Stimulated activated naive CD8-positive, alpha-beta T cell treated with anti-CD3 and anti-CD28 coated beads, Interleukin-15, Interleukin-2, amounts not matched to agents 100 U/mL and 50 U/mL, for 24 hours (primary cell): Measurements from ENCODE around the gene NXN.
"Not testable (repeated sequence)": the region's sequence is repeated elsewhere in the genome, so short reads cannot be mapped to it uniquely, and the experiment has no call there.

ENCODE experiments used
- ATAC-seq: fragments of 150-1000 bp; cut with Tn5 transposase; one replicate; pipeline ENCODE4 v1.10.0; 2021
- DNase-seq: peaks from one replicate; pipeline ENCODE4 v3.0.0; 2021

NXN gene

DNA sequence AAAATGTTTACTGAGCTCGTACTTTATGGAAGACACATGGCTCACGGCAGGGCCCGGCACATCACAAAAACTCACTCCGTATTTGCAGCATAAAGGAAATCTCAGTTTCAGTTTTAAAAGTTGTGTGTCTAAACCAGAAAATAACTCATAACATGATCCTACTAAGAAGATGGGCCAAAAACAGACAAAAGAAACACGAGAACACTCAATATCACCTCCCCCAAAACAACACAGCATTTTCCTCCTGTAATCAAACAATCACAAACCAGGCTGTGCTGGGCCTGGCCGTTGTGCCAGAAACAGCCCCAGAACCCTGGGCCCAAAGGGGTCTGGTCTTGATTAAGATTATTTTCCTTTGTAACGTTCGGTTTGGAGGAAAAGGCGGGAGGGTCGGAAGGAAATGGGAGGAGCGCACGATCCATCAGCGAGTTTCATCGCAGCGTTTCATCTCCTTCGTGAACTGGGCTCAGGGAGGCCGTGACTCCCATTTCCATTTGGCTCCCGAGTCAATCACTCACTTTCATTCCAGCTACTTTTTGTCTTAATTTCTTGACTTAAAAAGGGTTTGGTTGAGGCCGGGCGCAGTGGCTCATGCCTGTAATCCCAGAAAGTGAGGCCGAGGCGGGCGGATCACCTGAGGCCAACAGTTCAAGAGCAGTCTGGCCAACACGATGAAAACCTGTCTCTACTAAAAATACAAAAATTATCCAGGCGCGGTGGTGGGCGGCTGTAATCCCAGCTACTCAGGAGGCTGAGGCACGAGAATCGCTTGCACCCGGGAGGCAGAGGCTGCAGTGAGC, 61.4 kb downstream of the NXN start:
- no peak for DNase-seq
- ATAC-seq: no peak

GRCh38 chr17:917391-917811, 62.2 kb downstream of the NXN start:
- ATAC-seq (no peak), DNase-seq (no peak)

DNA sequence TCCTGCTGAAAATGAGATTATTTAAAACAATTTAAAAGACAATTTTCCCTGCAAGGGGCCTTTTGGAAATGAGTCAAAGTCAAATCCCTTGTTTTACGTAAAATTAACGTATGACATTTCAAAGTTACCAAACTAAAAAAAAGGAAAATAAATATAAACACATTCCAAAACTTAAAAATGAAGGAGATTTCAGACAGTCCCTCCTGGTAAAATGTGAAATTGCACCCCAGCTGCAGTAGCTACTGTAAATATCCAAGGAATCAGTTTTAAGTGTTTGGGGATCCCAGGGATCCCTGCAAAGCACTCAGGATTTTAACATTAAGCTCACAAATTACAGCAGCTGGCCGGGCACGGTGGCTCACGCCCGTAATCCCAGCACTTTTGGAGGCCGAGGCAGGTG, 63.3 kb downstream of the NXN start:
- ATAC-seq (no peak), DNase-seq (no peak)

DNA sequence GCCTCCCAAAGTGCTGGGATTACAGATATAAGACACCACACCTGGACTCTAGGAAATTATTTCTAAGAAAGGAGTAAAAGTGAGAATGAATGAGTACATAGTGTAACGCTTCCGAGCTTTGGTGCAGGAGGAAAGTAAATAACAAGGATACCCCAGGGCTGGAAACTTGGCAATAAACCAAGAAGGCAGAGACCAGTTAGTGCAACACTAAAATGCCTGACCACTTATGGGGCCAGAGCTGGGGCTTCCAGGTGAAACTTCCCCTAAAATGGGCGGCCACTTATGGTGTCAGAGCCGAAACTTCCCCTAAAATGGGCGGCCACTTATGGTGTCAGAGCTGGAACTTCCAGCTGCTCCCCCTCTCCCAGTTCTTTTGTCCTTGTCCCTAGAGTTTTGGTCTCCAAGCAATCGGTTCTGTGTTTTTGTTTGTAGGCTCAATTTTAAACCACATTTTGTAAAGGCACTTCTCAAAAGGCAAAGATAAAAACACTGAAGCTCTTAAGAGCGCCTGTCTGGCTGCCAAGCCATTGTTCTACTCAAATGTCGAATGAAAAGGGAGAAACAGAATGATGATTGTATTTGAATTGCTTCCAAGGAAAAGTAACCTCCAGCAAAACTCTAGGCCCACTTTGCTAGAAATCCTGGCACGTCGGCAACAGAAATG, 63.9 kb downstream of the NXN start:
- no peak for DNase-seq
- no peak for ATAC-seq

- no peak for DNase-seq
- no peak for ATAC-seq
These were observed 65.0 kb downstream of the NXN start for GRCh38 chr17:914561-914960.

- DNase-seq (no peak), ATAC-seq (no peak)
These were observed 66.4 kb downstream of the NXN start for GRCh38 chr17:913207-913606.

GRCh38 chr17:909642-910323, 69.8 kb downstream of the NXN start:
- no peak for DNase-seq
- ATAC-seq: no peak

DNA sequence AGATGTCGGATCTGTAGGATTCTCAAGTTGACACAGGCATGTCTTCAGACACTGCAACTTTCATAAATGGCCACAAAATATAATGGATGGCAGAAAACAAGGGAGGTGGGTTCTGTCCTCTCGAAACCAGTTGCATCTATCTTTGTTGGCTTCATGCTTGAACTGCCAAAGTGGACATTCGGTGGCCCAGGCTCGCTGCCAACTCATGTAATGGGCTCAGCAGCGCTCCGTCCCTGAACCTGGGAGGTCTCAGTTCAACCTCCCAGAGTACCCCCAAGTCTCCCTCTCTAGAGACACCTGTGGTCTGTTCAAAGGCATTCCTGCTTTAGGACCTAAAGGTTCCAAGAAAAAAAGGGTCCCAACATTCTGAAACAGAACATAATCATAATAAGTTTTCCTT, 71.9 kb downstream of the NXN start:
- no peak for DNase-seq
- ATAC-seq: no peak

DNA sequence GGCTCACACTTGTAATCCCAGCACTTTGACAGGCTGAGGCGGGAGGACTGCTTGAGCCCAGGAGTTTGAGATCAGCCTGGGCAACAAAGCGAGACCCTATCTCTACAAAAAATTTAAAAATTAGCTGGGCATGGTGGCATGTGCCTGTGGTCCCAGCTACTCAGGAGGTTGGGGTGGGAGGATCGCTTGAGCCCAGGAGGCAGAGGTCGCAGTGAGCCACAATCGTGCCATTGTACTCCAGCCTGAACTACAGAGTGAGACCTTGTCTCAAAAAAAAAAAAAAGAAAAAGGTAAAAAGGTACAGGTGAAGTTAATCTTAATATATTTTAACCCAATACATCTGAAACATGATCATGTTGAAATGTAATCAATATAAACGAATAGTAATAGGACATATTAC, 73.9 kb downstream of the NXN start:
- ATAC-seq, DNase-seq: not testable (repeated sequence)

DNA sequence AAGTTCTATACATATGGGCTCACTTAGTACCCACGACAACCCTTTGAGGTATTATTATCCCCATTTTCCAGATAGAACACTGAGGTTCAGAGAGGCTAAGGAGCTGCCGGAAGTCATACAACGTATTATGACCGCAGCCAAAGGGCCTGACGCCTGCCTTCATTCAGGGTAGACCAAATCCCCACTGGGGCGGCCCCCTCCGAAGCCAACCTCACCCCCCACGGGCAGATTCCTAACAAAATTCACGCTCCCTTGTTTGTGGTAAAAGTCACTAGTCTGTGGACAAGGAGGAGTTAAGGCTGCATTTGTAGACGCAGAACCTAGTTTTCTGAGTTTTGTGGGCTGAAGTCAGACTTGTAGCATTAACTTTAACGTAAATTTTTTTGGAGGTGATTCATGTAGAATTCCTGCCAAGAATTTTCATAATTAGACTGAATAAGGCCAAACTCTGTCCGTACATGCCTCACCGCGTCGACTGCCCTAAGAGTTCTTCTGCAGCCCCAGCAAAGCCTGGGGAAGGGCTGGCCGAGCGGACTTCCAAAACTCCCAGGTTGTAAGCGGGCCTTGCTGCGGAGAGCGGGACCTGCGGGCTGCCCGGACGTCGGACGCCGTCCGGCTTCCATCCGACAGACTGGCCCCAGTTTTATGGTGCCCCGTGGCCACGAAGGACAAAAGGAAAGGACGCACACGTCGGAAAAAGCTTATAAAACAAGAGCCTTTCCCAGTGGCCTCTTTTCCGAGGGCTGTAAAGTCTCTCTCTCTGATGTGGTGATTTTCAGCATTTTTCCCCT, 75.7 kb downstream of the NXN start:
- DNase-seq (no peak), ATAC-seq (no peak)

GRCh38 chr17:902463-902862, 77.1 kb downstream of the NXN start:
- no peak for ATAC-seq
- DNase-seq: no peak

DNA sequence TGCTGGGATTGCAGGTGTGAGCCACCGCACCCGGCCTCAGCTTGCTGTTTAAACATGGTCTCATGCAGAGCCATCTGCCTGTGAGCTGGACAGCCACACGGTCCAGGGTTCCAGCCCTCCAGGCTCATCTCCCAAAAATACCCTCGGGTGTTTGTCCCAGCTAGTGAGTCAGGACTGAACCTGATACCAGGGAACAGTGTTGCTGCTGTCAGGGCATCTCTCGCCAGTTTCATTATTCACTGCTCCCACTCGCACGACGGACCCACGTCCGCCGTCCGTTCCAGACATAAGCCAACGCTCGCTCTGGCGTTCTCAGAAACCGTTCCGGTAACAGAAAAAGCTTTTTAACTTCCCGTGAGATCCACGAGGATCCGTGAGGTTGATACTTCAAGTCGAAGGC, 77.6 kb downstream of the NXN start:
- no peak for ATAC-seq

DNA sequence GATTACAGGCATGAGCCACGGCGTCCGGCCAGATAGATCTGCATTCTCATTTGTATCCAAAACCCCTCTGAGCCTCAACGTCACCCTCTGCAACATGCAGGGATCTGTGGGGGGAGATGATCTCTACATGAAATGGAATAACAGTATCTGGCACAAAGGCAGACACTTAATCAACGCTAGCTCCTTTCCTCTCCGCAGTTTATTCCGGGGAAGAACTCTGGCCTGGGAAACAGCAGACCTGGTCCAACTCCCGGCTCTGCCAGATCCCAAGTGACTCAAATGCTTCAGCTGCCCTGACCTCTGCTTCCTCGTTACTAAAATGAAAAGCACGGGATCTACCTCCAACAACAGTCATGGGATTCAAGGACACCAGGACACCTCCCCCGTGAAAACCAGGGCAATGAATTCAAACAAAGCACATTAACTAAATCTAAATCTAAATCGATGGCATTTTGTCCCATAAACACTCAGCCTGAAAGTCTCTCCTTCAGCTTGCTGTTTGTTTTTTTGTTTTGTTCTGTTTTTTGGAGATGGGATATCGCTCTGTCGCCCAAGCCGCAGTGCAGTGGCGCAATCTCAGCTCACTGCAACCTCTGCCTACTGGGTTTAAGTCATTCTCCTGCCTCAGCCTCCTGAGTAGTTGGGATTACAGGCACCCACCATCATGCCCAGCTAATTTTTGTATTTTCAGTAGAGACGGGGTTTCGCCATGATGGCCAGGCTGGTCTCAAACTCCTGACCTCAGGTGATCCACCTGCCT, 78.2 kb downstream of the NXN start:
- ATAC-seq (no peak), DNase-seq (no peak)

More for the DNA sequence above, 77.6 kb downstream of the NXN start:
- DNase-seq: no peak

DNA sequence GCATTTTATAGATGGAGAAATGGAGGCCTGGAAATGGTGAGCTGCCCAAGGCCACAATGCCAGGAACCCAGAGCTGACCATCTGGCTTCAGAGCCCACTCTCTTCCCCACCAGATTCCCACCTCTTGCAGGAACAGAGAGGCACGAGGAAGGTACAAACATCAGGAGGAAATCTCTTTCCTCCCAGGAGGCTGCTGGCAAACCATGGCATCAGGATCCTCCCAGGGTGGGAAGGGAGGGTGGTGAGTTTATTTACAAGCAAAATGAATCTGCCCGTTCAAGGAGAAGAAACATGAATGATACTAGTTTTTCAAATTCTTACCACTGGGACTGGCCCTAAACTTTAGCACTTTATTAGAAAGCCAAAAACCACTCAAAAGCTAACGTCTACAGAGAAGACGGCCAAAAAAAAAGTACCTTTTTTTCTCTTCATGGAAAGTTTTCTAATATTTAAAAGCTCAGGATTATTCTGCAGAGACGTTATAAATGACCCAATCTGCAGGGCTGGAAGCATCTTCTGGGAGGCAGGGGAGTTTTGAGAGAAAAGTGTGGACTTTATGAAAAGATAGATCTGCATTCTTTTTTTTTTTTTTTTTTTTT, 79.1 kb downstream of the NXN start:
- ATAC-seq: no peak
- DNase-seq: no peak

DNA sequence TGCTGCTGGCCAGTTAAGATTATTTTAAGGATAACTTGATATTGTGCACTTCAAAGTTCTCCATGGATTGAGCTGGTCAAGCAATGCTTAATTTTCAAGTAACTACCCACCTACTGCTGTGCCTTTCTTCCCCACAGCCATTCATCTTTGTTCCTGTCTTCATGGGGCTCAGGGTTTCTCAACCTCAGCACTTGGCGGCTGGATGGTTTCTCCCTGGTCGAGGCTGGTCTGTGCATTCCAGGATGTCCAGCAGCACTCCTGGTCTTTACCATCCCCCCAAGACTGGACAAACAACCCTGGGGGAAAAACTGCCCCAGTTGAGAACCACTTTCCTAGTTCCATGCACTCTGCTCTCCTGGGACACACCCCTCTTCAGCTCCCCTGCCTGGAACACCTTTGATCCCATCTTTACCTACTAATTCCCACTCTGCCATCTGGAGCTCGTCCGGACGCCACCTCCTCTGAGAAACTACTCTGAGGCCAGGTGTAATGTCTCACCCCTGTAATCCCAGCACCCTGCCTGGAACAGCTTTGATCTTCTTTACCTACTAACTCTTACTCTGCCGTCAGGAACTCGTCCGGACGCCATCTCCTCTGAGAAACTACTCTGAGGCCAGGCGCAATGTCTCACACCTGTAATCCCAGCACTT, 81.5 kb downstream of the NXN start:
- DNase-seq (no peak), ATAC-seq (no peak)

DNA sequence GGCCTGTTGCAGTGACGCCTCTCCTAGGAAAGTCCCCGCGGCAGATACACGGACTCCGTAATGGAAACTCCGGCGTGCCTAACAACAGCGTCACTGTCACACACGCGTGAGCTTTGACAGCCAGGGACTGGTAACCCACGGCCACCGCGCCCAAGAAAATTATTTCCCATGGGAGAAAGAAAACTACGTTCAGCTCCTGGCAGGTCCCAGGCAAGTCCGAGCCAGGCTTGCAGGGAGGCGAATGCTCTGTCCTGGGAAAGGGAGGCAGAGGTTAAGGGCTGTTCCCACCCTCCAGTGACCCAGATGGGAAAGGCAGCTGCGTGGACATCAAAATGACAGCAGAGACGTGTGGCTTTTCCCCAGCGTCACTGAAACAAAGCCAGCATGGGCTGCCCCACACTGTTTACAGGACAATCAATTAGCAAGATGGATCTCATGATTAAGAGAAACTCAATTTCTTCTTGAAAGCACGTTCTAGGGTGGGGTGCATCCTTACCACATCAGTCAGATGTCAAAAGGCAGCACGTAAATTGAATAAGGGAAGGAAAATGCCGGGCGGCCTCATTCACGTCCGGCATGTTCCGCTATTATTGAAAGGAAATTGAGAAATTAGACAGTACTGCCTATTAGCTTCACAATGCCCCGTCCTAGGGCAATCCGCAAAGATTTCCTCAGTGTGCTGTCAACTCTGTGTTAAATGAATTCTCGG, 82.5 kb downstream of the NXN start:
- ATAC-seq: no peak
- no peak for DNase-seq

GRCh38 chr17:896454-896853, 83.1 kb downstream of the NXN start:
- DNase-seq (no peak), ATAC-seq (no peak)

DNA sequence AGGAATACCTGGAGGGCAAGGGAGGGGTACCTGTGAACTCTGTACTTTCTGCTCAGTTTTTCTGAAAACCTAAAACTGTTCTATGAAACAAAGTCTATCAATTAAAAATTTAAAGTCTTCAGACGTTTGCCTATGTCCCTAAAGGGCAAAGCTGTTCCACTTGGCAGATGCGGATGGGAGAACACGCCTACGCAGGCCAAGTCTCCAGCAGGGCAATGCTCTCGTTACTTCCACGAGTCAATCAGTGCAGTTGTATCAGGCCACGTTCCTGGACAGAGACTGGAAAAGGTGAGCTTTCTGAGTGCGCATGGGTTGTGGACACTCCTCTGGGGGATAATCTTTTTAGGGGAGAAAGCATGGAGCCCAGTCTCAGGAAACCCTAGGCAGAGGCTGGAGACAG, 86.6 kb downstream of the NXN start:
- no peak for ATAC-seq
- DNase-seq: no peak

GRCh38 chr17:888998-889441, 90.6 kb downstream of the NXN start:
- ATAC-seq (no peak), DNase-seq (no peak)
